Heart left ventricle (tissue), 13 donors: Measurements from ENCODE around the gene GSG1L.
A peak's percentile ranks its signal among the peaks of the same experiment; 100 is the strongest.

ENCODE experiments used
- CTCF ChIP-seq, 12 donors: fragments of 200-600 bp; sonication (generic) in 4 of 12; IDR thresholded peaks; one replicate each; pipeline versions ENCODE4 v1.5.0 to v1.8.0; 2018 to 2022; ENCODE audit warnings: antibody characterized with exemption in 12 of 12, mild to moderate bottlenecking in 5 of 12
- POLR2A ChIP-seq, 2 donors: fragments of 450-650 bp; IDR thresholded peaks; one replicate each; pipeline ENCODE4 v1.6.1; 2017; ENCODE audit warnings: antibody characterized with exemption in 2 of 2, mild to moderate bottlenecking in 2 of 2, moderate library complexity in 2 of 2
- donor health status: ischemic (EF 13 %, LVEDD 7.1; RV severe dilation, severe dysfunction).
- donor health status: DM: no; HTN: yes; CAD: no.
- donor health status: DM: no; HTN: no; CAD: no.
- donor health status: ischemic (EF 25% LVEDD 6.9; RV normal size, moderate dysfunction).
- donor health status: ischemic (EF 25% LVEDD 5.7; RV mildly dilated, moderate dysfunction).
- donor health status: ischemic (EF 35%, LVEDD 5.7; RV mildly dilated, moderate dysfunction).
- donor health status: nonischemic (EF 11% LVEDD 7.7; RV severe dilation, severe dysfunction).
- donor health status: DM: yes; HTN: yes; CAD: no.
- donor health status: PGD.
- donor health status: ischemic (EF 29% LVEDD 5.4; RV normal size, mild dysfunction).
- donor health status: nonischemic (EF 23%, LVEDD 6.1; RV moderate dilation, normal function).

- no peak for TF ChIP-seq POLR2A (IDR thresholded peaks at IDR 0.05)
- TF ChIP-seq CTCF (IDR thresholded peaks at IDR 0.05): peak in 1 of 12 donors; percentile 8
These were observed 27.3 kb upstream of the GSG1L start for GRCh38 chr16:28090646-28091377.
